Astrocyte (in vitro differentiated cells and primary cell): ENCODE data around the gene DLX6.

Experiments
- EZH2 ChIP-seq: IDR thresholded peaks from 2 replicates; pipeline ENCODE4 v1.6.1; 2012; ENCODE audit warnings: mild to moderate bottlenecking, low read length, inconsistent platforms; ENCODE audit not compliant: insufficient read depth
- TF ChIP-seq, protein P1 (sequence below): IDR thresholded peaks from 2 replicates; pipeline ENCODE4 v1.5.1; 2011; ENCODE audit warnings: low read depth, mild to moderate bottlenecking, inconsistent platforms, low read length, moderate library complexity; ENCODE audit not compliant: insufficient read depth

- TF ChIP-seq, protein P1, sequence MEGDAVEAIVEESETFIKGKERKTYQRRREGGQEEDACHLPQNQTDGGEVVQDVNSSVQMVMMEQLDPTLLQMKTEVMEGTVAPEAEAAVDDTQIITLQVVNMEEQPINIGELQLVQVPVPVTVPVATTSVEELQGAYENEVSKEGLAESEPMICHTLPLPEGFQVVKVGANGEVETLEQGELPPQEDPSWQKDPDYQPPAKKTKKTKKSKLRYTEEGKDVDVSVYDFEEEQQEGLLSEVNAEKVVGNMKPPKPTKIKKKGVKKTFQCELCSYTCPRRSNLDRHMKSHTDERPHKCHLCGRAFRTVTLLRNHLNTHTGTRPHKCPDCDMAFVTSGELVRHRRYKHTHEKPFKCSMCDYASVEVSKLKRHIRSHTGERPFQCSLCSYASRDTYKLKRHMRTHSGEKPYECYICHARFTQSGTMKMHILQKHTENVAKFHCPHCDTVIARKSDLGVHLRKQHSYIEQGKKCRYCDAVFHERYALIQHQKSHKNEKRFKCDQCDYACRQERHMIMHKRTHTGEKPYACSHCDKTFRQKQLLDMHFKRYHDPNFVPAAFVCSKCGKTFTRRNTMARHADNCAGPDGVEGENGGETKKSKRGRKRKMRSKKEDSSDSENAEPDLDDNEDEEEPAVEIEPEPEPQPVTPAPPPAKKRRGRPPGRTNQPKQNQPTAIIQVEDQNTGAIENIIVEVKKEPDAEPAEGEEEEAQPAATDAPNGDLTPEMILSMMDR = no peak
- no peak for TF ChIP-seq EZH2
Observed at GRCh38 chr7:96968981-96969380, 36.4 kb upstream of the DLX6 start.
